ENCODE data around the gene SLC38A11.

DNA sequence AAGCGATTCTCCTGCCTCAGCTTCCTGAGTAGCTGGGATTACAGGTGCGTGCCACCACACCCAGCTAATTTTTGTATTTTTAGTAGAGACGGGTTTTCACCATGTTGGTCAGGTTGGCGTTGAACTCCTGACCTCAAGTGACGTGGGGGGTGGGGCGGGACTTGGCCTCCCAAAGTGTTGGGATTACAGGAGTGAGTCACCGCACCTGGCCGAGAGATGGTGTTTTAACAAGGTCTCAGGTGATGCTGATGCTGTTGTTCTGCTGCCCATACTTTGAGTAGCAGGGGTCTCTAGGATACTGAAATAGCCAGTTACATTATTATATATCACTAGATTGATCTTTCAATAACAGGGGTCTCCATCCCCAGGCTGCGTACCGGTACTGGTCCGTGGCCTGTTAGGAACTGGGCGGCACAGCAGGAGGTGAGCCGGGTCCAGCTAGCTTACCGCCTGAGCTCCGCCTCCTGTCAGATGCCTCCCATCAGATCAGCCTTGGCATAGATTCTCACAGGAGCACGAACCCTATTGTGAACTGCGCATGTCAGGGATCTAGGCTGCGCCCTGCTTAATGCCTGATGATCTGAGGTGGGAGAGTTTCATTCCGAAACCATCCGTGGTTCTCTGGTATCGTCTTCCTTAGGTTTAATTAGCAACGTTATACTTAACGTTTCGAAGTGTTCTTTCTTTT, 48.3 kb upstream of the SLC38A11 start:
- TF ChIP-seq, protein P1, sequence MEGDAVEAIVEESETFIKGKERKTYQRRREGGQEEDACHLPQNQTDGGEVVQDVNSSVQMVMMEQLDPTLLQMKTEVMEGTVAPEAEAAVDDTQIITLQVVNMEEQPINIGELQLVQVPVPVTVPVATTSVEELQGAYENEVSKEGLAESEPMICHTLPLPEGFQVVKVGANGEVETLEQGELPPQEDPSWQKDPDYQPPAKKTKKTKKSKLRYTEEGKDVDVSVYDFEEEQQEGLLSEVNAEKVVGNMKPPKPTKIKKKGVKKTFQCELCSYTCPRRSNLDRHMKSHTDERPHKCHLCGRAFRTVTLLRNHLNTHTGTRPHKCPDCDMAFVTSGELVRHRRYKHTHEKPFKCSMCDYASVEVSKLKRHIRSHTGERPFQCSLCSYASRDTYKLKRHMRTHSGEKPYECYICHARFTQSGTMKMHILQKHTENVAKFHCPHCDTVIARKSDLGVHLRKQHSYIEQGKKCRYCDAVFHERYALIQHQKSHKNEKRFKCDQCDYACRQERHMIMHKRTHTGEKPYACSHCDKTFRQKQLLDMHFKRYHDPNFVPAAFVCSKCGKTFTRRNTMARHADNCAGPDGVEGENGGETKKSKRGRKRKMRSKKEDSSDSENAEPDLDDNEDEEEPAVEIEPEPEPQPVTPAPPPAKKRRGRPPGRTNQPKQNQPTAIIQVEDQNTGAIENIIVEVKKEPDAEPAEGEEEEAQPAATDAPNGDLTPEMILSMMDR (conservative IDR thresholded peaks at IDR 0.05; ENCODE audit: low read length) = no peak
- no peak for TF ChIP-seq EZH2phosphoT487 (IDR thresholded peaks at IDR 0.05; ENCODE audit: borderline replicate concordance)

Data from Loucy (cell line).